Left lobe of liver (tissue), 2 donors: ENCODE data around the gene TBCEL. TPM values are rescaled to one million over a fixed set of nuclear protein-coding genes. Genes with fewer than 3 reads are reported as not detected.

Experiments
- ATAC-seq: fragments of 200-7000 bp; cut with Tn5 transposase; one replicate; pipeline ENCODE4 v1.9.1; 2020; ENCODE audit warnings: mild to moderate bottlenecking, moderate library complexity
- DNase-seq: peaks from one replicate; pipeline ENCODE4 v3.0.0-alpha.2; 2020; ENCODE audit warnings: low spot score
- total RNA-seq: library from RNA; stranded (reverse); gene quantifications from one replicate; pipeline ENCODE4 v1.2.1, GENCODE V29; 2021
- donor health status: DM: no; HTN: no; CAD: no; lungs with moderate emphysema.
- donor health status: DM: no; HTN: yes; CAD: no.

Gene TBCEL
- total RNA-seq, 1 donor from 2014 or later: 20.5 TPM

DNA sequence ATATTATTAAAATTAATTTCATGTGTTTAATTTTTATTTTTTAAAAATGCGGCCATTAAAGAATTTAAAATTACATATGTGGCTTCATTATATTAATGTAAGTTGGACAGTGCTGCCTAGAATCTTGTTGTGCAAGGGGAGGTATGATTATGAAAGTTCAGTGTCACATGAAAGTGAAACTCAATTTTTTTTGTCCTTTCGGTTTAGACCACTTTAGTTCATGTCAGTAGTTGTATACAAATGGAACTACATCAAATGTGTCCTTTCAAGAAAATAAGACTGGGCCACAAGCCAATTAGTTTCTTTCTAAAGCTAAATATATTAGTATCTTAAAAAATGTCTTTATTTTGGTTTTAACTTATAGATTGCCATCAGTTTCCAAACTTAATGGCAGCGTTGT is 35.7 kb downstream of the TBCEL start:
- ATAC-seq (no peak), DNase-seq (no peak)

DNA sequence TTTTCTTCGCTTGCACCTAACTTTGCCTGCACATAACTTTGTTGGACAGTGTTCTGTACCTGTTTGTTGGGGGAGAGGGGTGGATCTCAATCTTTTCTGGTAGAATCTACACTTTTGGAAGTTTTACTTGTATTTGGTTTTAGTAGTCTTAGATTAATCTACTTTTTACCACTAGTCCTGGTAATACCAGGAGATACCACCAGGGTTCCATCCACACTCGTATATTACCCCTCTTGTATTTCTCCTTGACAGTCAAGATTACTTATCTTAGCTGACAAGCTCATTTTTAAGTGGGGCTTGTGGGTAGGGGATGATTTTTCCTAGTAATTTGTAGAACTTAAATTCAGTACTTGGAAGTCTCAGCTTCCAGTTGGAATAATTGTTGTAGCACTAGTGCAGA is 39.8 kb downstream of the TBCEL start:
- ATAC-seq: no peak
- DNase-seq: no peak

DNA sequence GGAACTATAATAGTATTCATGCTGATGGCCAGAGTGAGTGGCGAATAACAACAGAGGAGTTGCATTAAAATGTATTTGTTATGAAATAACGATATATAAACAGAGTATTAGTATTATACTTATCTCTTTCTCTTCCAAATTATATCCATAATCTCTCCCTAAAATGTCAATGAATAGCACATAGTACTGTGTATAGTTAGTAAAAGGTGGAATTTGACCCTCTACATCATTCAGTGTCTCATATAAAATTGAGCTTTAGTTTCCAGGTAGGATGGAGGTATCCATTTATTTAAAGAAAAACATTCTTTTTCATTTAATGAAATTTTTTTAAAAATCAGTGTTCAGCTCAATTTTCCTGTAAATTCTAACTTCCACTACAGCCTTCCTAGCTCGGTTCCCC is 42.7 kb downstream of the TBCEL start:
- DNase-seq (no peak), ATAC-seq (no peak)

DNA sequence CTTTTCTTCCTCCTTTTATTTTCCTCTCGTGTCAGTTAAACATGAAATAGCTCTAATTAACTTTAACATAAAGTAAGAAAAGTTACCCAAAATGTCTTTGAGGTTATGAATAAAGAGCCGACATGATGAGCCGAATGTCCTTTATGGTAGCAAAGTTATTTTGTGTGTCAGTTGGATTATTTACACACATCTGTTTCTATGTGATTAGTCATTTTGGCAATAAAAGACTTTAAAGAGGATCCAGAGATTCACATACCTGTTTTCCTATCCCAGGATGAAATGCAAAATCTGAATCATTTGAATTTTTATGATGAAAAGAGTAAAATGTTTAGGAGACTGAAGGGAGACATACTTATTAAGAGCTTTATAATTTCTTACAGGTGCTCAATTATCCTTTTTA is 43.1 kb downstream of the TBCEL start:
- ATAC-seq (no peak), DNase-seq (no peak)

DNA sequence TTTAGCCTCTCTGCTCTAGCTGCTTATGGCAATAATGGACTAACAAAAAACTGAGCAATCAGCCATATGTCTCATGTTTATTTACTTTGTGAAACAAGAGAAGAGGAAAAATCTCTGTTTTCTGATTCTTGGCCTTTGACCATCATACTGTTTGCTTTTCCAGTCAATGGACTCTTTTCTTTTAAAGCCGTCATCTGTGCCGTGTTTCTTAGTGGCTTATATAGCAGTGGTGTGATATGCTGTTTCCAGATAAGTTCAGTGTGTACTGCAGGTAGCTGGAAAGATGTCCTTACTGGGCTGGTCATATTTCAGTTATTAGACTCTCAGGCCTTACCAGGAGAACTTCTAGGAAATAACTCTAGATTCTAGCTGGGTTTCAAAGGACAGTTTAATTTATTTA is 43.6 kb downstream of the TBCEL start:
- DNase-seq (no peak), ATAC-seq (peak; percentile 89)

DNA sequence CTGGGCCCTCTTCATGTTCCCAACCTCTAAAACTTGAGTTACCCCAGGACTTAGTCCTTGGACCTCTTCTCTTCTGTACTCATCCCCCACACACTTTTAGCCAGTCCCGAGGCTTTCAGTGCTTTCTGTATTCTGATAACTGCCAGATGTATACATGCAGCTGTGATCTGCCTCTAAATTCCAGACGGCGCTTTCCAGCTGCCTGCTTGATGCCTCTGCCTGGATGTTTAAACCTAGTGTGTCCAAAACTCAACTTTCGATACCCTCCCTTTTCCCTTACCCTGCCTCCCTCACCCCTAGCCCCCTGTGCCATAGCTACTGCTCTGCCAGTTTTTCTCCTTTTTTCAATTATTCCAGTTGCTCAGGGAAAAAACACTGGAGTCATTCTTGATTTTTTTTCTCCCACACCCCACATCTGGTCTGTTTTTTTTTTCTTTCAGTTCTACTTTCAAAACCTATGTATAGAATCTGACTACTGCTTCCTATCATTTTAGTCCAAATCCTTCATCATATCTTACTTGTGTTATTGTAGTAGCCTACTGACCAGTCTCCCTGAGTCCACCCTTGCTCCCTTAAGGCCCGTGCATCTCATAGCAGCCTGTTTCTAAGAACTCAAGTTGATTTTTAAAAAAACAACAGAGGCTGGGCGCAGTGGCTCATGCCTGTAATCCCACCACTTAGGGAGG is 44.2 kb downstream of the TBCEL start:
- ATAC-seq: peak; percentile 12
- no peak for DNase-seq

DNA sequence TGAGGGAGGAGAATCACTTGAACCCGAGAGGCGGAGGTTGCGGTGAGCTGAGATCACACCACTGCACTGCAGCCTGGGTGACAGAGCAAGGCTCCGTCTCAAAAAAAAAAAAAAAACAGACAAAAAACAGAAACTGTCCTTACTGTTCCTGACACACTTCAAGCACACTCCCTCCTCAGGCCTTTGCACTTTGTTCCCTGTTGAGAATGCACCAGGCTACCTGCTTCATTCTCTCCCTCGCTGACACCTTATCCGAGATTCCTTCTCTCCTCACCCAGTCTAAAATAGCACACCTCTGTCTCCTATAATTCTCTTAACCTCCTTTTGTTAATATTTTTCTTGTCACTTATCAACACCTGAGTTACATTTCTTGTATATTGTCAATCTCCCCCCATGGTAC is 44.9 kb downstream of the TBCEL start:
- no peak for ATAC-seq

DNA sequence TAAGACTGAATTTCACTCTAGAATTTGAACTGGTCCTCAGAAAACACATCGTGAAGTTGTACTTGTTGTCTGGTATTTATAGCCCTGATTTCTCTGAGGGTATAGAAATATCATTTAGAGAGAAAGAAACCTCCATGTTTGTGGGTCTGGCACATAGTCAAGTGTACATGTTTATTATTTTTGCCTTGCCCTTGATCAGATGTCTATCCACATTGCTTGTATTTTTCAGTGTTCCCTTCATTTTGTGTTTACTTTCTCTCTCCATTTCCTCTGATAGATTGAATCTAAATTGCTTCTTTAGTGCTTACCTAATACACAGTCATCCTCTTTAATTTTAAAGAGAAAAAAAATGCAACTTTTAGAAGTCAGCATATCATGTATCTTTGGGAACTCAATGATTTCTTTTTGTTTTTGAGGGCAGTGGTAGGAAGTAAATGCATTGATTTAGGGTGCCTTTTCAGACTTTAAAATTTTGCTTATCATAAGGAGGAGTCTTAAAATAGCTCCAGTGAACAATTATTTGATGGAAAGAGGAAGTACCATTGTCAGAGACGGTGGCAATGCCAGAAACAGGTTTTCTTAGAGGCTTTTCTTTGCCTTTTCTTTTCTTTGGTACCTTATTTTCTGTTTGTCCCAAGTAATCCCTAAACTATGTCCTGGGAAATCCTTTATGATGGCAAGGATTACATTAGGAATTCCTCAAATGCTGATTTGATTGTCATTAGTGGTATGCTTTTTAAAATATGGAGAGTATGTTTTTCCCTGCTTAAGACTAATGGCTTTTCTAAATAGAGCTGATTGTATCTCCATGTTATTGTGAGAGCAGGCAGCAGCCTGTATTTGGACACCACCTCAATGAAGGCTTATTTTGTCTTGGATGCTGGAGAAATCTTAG is 47.3 kb downstream of the TBCEL start:
- no peak for ATAC-seq
- DNase-seq: no peak

More for the DNA sequence above, 44.9 kb downstream of the TBCEL start:
- DNase-seq: no peak

DNA sequence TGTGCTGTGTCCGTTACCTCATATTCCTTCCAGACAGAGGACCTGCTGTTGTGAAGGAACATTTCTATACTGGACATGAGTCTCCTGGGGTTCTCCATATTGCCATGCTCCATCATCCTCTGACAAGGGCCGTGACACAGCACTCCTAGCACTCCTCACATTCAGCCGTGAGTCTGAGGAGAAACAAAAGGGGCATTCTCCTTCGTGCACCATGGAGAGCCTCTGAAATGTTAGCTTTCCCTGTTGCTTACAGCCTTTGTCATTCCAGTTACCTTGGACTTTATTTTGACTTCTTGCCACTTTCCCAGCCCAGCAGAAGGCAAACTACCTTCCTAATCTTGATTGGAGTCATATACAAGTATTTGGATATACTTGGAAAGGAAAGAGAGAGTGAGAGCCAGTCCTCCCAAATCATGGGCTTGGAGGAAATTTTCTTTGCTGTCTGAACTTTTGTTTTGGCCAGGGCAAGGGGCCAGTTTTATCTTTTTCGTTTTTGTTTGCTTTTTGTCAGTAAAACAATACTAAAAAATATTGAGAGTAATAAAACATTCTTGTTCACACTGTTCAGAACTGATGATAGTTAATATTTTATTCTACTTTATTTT is 48.0 kb downstream of the TBCEL start:
- ATAC-seq: peak; percentile 25

DNA sequence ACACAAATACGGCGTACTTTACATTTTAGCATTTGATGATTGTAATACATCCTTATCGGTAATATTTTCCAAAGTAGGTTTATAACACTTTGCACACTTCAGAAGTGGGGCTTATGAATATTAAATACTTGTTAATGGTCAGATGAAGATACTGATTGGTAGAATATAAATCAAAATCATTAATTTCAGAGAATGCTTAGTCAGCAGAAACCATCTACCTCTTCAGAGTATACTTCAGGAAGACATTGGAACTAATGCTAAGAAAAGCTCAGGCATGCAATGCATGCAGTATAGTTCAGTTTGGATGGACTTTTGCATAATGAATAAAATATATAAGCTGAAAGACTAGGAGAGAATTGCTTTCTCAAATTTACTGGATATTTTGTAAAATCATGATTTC is 57.4 kb downstream of the TBCEL start:
- ATAC-seq (no peak), DNase-seq (no peak)

More for the DNA sequence above, 48.0 kb downstream of the TBCEL start:
- DNase-seq: no peak

DNA sequence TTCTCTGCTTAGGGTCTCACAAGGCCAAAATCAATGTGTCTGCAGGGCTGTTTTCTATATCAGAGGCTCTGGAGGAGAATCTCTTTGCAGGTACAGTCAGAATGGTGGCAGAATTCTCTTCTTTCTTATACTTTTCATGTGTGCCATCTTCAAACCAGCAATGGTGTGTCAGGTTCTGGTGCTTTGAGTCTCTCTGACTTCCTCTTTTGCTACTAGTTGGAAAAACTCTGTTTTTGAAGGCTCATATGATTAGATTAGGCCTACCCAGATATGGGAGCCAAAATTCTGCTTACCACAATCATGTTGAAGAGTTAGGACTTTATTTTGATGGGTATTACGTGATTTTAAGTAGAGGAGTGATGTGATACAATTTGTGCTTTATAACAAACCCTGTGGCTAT is 58.3 kb downstream of the TBCEL start:
- DNase-seq: no peak

DNA sequence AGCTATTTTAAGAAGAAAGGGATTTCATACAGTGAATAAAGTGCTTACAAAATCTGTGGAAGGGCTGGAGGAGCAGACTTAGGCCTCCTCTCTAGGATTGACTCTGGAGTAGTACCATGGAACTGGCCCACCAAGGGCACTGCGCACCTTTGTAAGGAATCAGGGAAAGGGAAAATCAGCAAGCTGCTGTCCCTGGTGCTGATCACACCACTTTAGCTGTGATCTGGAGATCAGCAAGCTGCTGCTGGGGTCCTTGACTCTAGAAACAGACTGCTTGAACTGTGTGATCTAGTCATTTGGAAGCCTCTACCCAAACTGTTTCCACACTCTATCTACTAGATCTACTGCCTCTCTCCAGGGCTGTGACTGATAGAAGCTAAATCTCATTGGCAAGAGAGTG is 58.8 kb downstream of the TBCEL start:
- ATAC-seq: peak; percentile 41
- no peak for DNase-seq

More for the DNA sequence above, 58.3 kb downstream of the TBCEL start:
- no peak for ATAC-seq

DNA sequence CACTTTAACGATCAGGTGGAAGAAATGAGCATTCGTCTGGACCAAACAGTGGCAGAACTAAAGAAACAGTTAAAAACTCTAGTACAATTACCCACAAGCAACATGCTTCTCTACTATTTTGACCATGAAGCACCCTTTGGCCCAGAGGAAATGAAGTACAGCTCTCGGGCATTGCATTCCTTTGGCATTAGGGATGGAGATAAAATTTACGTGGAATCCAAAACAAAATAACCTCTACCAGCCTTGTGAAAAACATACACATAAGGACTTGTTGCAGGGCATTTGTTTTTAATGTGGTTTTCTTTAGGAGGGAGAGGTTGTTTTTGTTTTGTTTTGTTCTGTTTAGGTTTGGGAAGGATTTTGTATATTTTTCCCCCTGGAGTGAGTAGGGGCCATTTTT is 63.0 kb downstream of the TBCEL start:
- DNase-seq (no peak), ATAC-seq (no peak)

DNA sequence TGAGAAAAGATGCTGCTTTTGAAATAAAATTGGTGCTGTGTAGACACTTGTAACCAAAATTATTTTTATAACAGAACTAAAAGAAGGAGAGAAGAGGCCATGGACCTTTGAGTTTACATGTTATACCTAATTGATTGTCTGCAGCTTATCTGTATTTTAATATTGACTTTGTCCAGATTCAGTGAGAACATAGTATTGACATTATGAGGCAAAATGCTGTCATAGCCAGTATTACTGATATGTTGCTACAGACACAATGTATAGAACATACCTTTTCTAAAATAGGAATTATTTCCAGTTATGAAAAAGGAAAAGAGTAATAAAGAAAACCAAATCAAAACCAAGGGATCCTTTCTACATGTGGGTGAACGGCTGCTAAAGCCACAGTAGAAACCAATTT is 65.7 kb downstream of the TBCEL start:
- DNase-seq: no peak
- peak; percentile 44 for ATAC-seq

DNA sequence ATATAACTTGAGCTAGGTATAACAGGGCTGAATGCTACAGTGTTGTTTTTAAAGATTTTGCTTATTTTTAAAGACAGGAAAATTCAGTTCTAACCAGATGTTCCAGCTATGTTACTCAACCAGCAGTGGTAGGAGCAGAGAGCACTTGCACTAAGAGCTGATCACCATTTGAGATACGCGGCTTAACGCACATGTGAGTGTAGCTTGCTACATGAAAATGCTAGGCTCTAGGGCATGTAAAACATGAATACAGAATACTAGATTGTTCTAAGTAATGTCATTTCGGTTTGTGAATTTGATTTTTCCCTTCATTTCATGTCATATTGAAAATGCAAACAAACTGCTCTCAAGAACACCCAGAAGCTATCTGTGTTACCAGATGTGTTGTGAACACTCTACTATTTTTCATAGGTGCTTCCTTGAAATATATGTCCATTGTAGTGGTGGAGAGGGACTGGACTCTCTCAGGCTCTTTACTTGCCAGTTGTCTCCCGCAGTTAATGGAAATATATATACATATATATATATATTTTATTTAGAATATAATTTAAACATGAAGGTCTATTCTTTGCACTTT is 66.3 kb downstream of the TBCEL start:
- peak; percentile 49 for ATAC-seq

DNA sequence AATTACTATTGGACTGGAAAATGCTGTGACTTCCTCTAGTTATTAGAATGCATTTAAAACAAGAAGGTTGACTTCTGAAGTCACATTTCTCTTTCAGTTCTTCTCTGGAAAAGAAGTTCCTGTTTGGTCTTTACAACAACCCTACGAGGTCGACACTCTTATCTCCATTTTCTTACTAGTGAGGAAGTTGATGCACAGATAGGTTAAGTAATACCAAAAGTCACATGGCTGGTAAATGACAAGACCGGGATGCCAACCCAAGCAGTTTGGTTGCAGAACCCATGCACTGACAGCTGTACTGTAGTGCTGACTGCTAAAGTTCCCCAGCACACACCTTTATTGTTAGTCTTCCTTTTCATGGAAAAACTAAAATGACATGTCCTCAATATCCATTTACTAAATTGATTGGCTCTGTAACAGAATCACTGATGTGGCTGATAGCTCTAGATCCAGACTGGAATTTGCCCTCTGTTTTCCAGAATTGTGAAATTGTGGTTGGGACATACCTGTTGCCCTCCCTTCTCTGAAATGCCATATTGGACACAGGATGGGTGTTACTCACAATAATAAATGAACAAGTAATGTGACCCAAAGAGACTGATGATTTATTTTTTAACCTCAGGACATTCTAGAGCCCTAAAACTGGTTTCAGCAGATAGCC is 67.7 kb downstream of the TBCEL start:
- ATAC-seq: peak; percentile 82
- peak; percentile 74 for DNase-seq

More for the DNA sequence above, 66.3 kb downstream of the TBCEL start:
- DNase-seq: no peak

DNA sequence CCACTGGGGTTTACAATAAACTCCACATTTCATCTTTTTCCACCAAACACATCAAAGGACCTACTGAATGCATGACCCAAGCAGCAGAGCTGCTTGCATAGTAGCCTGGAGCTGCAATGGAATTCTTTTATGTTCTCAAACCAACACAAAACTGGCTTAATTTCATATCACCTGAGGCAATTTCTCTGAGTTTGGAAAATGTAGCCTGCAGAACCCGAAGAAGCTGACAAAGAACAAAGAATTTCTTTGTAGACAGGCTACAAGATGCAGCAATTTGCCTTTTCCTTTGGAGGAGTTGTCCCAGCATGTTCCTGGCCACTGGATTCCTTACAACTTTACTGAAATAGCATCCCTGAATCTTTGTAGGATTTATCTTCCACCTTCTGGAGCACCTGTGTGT is 71.7 kb downstream of the TBCEL start:
- ATAC-seq (no peak), DNase-seq (no peak)

DNA sequence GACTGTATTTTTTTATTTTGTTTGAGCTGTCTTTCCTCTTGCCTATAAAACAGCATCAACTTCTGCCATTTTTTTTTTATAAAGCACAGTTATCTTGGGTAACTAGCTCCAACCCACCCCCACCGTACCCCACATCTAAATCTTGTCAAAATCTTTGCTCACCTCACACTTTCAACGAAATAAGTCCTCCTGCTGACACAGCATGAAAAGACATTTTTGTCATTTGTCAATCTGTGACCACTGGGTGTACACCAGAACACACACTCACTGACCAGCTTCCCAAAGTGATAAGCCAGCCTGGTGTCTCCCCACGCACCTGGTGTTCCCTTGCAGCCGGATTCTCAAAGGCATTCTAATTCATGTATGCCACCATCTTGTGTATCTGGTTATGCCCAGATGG is 75.5 kb downstream of the TBCEL start:
- DNase-seq (no peak), ATAC-seq (no peak)

DNA sequence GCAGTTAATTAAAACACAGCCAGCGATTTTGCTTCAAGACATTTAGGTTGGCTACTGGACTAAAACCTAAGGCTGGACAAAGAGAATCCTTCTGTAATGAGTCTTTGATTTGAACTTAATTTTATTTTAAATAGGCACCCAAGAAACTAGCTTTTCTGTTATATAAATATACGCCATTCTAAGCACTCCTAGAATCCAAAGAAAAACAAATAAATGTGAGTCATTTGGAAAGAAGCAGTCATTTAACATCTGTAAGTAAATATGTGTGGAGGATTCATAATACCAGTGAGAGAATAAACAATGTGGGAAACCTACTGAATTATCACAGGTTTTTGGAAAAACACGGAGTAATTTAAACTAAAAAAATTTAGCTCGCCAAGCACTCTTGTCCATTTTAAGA is 76.0 kb downstream of the TBCEL start:
- no peak for ATAC-seq
- DNase-seq: no peak

DNA sequence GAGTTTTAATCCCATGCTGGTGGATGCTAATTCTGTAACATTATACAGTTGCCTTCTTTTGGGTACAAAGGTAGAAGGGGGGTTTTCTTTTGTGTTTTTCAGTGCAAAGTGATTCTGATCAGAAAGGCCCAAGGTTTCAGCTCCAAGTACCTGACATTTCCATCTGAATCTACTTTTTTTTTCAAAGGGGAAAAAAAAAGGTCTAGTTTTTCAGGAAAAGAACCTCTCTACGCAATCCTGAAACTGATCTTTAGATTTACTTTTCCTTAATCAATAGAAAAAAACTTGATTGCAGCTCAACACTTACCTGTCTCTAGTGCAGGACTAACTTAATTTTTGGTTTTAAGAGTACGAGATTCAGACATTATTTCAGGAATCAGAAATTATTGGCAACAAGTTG is 77.0 kb downstream of the TBCEL start, which contains the start of gene TECTA:
Gene TECTA (plus strand): TSS at position 301 of the 400 bp plus-strand sequence. CDS start 1,423 bp downstream, outside the sequence.
- DNase-seq (no peak), ATAC-seq (no peak)

DNA sequence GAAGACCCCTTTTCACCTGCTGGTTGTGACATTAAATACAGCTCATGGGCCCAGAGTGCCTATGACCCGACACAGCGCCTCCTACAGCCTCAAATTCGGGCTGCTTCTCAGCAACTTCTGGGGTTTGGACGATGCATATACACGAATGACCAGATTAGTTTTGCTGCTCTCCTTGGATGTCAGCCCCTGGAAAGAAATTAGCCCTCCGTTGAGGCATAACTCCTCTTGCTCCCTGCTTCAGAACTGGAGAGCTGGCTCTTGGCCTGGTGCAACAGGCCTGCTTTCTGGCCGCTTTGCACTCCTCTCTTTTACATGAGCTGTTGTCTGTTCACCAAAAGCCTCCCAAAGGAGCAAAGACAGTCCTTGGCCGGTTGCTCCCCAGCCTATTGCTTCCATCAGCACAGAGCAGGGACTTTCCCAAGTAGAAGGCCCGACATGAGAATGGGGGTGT is 80.4 kb downstream of the TBCEL start:
- DNase-seq (no peak), ATAC-seq (no peak)
